NCI-H1092 (cell line): ENCODE measurements around the gene MUC22.
"Not testable (repeated sequence)": the region's sequence is repeated elsewhere in the genome, so short reads cannot be mapped to it uniquely, and the experiment has no call there.

ENCODE experiments used
- DNase-seq: peaks from one replicate; lab custom pipeline; 2025; lab: John Stamatoyannopoulos, UW

MUC22 gene

DNA sequence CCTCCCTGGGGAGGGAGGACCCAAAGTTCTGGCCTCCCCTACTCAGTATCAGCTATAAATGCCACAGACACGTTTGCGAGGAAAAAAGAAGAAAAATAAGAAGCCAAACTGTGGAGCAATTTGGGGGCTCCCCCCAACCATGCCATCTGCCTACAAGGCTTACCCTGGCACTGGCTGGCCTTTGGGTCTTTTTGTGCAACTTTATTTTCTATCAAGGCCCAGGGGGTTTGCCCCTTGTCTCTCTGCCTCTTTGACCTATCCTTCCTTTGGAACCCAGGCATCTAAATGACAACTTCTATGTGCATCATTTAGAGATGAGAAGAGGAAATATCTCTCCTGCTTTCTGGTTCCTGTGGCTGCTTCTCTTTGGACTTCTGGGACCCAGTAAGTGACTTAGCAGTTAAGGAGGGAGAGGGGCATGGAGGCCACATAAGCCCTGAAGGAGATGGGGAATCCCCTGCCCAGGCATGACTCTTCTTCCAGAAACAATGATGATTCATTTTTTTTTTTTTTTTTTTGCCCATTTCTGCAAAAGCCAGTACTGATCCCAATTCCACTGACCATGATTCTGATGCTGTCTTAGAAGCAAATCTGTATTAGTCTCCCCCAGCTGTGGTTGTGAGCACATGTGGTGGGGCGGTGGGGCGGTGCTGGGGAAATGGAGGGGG is at the start of gene MUC22:
MUC22 (plus strand) TSS at position 82 of the 668 bp plus-strand sequence; CDS start at position 315, 233 bp downstream.
- DNase-seq, result no peak

DNA sequence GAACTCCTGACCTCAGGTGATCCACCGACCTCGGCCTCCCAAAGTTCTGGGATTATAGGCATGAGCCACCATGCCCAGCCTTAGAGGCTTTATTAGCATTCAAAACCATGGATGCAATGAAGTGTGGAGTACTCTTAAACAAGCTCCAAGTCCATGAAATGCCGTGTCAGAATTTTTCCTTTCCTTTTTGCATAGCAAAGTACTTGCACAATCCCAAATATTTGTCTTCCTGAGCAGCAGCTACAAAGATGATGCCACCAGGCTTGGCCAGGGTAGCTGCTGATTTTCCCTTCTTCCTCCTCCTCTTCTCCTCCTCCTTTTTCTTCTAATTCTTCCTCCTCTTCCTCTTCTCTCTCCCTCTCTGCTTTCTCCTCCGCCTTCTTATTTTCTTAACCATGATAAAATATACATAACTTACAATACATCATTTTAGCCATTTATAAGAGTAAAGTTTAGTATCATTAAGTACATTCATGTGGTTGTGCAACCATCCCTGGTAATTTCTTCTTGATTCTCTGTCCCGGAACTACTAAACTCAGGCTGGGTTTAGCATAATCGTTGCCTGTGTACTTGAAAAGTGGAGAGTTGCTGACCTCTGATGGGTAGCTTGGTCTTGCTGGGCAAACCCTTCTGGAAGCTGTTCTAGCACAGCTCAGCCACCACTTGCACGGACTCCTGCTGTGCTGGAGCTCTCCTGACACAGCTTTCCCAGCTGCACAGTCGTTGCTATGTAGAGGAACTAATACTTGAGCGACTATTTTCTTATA is 49.2 kb upstream of the MUC22 start:
- DNase-seq, result no peak

DNA sequence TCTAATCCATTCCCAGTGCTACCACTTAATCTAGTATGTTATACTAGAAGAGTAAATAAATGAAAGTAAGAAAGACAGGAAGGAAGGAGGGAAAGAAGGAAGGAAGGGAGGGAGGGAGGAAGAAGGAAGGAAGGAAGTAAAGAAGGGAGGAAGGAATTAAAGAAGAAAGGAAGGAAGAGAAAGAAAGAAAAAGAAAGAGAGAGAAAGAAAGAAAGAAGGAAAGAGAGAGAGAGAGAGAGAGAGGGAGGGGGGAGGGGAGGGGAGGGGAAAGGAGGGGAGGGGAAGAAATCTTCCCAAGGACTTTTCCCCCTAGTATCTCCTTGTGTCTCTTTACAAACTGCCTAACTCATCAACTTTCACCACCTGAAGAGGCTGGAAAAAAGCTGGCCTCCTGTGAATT is 47.6 kb upstream of the MUC22 start:
- no peak for DNase-seq

DNA sequence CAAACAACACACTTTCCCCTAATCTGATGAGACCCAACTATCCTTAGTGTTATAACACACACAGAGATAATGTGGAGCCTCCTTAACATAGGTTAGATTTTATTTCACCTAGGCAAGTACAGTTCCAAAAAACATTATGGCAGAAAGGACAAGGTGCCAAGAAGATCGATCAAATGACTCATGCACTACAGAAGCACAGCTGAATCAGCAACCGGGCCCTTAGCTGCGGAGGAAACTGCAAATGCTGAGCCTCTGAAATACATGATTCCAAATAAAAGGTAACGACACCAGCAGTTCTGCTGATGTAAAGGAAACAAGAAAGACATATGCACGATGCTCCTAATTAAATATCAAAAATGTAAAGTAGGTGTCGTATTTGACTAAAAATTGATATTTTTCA is 46.6 kb upstream of the MUC22 start:
- DNase-seq, result no peak

DNA sequence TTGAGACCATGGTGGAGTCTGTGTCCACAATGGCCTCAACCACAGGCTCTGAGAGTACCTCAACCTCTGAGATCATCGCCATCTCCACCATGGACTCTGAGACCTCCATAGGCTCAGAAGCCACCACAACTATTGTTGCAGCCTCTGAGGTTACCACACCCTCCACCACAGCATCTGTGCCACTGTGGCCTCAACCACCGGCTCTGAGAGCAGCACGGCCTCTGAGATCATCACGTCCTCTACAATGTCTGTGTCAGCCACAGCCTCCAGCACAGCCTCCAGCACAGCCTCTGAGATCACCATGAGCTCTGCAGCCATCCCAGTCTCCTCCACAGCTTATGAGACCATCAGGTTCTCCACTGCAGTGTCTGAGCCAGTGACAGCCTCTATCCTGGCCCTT is 46.2 kb upstream of the MUC22 start:
- DNase-seq, result no peak

DNA sequence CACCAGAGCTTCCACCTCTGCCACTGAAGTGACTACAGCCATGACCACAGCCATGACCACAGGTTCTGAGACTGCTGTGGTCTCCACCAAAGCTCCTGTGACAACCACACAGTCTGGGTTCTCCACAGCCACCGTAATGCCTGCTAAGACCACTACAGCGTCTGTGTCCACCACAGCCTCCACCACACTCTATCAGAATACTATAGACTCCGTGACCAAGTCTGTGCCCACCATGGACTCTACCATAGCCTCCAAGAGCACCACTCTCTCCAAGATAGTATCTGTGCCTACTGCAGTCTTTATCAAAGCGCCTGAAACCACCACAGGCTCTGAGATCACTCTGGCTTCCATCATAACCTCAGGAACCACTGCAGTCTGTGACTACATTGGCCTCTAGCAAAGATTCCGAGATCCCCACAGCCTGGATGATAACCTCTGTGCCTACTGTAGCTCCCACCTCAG is 45.1 kb upstream of the MUC22 start:
- DNase-seq, result no peak

DNA sequence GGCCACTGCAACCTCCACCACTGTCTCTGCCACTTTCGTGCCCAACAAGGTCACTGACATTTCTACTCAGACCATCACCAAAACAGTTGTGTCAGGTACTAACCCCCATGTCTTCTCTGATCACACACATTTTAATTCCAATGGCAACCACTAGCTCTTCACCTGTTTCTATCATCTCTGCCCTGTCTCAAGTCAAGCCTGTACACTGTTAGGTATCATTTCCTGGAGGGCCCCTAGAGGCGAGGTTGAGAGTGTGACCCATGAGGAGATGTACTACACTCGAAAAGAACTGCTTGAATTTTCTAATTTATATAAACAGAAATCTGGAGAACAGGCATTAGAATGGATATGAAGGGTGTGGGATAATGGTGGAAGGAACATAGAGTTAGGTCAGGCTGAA is 44.1 kb upstream of the MUC22 start:
- DNase-seq, result no peak

DNA sequence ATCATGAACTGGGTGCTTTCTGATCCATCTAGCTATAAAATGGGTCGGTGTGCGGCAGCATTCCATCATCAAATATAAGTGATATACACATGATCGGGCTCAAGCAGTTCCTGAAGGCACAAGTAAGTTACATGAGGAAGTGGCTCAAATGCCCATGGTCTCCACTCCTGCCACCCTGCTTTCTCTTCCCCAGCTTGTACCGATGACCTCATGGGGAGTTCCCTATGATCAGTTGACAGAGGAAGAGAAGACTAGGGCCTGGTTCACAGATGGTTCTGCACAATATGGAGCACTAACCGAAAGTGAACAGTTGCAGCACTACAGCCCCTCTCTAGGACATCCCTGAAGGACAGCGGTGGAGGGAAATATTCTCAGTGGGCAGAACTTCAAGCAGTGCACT is 41.1 kb upstream of the MUC22 start:
- DNase-seq, result not testable (repeated sequence)

DNA sequence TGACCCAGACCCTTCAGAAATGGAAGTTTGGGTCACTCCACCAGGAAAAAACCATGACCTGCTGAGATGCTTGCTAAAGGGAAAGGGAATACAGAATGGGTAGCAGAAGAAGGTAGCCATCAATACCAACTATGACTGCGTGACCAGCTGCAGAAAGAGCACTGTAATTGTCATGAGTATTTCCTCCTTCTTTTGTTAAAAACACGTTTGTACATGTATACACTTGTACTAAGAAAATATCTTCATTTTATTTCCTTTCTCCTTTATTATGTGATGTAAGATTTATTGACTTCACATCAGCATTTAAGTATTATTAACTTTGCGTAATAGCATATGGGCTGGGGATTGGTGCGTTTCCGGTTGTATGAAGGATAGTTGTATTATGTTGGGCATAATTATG is 39.3 kb upstream of the MUC22 start:
- no peak for DNase-seq

DNA sequence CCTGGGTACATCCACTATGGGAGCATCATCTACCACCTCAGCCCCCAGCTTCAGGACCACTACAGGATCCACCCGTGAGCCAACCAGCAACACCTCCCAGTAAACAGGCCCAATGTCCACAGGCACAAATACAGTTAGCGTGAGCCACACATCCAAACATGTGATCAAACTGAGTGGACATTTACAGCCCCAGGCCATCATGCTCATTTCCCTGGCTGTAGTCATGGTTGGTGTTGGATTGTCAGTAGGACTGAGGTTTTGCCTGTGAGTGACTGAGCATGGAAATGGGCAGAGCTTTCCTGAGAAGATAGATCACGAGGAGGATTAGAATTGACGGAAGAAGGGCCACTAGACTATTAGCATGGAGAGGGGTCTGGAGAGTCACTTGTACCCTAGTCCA is 37.5 kb upstream of the MUC22 start:
- no peak for DNase-seq

DNA sequence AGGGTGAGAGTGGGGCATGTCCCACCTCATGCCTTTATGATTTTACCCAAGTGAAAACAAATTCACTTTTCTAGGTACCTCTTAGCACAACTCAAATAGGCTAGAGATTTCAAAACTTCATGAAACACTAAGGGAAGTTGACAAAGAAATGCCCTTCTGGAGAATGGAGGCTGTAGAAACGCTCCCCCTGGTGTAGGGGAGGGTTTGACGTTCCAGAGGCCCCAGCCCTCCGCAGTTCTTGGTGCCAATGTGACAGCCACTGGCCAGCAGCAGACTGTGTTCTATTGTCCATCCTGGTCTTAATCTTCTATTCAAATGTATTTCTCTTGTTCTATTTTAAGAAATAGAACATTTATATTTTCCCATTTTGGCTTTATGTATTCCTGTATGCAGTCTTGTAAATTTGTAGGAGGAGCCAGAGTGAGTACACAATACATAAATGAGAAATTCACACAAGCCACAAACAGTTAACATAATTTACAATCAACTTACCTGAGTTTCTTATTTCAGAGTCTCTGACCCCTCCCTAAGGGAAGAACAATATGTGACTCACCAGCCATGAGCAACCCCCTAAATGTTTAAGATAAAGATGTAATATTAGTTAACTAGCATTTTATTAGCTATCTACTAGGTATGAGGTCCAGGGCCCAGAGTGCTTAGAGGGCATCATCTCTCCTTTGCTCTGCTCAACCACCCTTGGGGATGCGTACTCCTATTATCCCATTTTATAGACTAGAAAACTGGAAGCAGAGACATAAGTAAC is 35.6 kb upstream of the MUC22 start:
- no peak for DNase-seq

DNA sequence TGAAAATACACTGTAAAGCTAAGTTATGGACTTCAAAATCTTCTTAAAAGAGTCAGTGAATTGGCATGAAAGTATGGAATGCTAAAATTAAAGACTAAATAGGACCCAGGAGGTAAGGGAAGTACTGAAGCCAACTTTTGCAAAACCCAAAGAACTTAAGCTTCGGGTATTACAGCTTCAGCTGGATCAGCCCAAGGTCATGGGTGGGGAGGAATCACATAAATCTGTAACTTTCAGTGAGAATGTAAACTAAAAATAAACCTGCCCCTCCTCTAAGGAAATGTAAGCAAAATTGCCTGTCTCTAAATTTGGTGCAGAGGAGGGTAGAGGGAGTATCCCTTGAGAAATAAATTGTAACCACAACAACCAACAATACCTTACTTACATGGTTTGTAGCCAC is 31.1 kb upstream of the MUC22 start:
- no peak for DNase-seq

DNA sequence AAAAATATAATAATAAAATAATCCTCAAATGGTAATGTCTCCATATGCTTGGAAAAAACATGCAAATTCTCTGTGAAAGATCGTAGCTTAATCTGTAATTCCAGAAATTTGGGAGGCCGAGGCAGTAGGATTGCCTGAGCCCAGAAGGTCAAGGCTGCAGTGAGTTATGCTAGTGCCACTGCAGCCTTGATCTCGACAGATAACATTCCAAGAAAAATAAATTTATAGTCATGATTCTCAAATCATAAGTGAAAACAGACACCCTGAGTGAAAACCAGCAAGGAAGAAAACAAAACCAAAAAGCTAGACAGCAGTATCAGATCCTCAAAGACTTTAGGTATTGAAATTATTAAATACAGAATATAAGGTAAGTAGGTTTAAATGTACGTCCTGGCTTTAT is 30.6 kb upstream of the MUC22 start:
- DNase-seq, result no peak

DNA sequence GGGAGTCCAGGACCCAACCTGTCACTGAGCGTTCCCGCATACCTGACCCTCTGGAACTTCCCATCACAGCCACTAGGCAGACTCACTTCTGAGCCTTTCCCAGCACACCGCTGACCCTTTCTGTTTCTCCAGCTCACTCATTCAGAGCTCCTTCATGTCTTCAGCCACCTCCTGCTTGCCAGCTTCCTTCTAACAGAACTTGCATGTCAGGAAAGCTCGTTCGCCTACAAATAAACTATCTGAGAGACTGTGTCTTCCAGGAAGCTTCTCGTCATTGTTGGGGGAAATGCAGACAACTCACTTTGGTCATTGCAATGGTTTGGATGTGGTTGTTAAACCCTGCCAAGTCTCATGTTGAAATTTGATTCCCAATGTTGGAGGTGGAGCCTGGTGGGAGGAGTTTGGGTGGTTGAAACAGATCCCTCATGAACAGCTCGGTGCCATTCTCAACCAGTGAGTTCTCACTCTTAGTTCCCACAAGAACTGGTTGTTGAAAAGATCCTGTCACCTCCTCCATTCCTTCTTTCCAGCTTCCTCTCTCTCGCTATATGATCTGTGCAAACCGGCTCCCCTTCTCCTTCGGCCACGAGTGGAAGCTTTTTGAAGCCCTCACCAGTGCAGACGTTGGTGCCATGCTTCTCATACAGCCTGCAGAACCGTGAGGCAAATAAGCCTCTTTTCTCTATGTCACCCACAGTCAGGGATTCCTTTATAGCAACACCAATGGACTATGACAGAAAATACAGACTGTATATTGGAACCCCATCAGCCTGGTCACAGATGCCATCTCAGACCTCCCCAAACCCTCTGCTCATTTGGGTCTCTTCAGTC is 28.1 kb upstream of the MUC22 start:
- DNase-seq, result no peak

DNA sequence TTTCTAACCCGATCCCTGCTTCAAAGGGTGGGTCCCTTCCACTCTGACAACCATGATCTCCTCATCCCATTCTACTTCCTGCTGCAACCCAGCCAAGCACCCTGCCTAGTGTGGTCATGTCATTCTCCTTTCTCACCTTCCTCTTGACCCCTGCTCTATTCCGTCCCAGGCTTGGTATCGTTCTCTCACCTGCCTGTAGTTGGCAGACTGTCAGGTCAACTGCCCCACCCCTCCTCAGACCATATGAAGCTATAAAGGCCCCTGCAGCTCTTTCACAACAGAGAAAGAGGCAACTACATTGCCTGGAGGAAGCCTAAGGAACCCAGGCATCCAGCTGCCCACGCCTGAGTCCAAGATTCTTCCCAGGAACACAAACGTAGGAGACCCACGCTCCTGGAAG is 26.8 kb upstream of the MUC22 start, which contains the start of gene MUC21:
MUC21 (plus strand) TSS at position 280 of the 400 bp plus-strand sequence. CDS start 241 bp downstream, outside the sequence.
- no peak for DNase-seq

DNA sequence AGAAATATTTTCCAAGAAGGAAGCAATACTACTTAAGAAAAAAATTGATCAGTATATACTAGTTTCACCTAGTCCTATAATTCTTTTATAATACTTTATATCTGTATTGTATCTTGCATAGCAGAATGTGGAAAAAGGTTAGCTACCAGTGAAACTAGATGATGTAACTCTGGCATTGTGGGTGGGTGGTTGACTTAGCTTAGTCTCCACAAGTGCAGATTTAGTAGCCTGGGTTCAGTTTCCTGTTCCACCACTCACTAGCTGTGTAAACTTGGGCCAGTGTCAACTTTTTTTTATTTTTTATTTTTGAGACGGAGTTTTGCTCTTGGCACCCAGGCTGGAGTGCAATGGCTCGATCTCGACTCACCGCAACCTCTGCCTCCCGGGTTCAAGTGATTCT is 24.8 kb upstream of the MUC22 start:
- DNase-seq, result no peak

DNA sequence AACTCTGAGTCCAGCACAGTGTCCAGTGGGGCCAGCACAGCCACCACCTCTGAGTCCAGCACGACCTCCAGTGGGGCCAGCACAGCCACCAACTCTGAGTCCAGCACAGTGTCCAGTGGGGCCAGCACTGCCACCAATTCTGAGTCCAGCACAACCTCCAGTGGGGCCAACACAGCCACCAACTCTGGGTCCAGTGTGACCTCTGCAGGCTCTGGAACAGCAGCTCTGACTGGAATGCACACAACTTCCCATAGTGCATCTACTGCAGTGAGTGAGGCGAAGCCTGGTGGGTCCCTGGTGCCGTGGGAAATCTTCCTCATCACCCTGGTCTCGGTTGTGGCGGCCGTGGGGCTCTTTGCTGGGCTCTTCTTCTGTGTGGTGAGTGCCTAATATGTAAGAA is 23.0 kb upstream of the MUC22 start:
- no peak for DNase-seq

DNA sequence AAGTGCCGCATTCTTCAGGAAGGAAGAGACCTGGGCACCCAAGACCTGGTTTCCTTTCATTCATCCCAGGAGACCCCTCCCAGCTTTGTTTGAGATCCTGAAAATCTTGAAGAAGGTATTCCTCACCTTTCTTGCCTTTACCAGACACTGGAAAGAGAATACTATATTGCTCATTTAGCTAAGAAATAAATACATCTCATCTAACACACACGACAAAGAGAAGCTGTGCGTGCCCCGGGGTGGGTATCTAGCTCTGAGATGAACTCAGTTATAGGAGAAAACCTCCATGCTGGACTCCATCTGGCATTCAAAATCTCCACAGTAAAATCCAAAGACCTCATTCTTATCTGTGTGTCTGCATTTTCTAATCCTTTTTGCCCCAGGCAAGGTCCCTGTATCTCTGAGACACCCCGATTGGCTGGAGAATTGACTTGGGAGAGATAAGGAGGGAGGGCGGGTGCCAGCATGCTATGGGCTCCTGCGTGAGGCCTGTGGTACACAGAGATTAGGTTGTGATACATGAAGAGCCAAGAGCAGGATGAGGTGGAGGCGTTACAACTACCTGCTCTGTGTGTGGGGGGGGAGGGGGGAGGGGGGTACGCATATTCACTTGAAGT is 22.0 kb upstream of the MUC22 start:
- no peak for DNase-seq

DNA sequence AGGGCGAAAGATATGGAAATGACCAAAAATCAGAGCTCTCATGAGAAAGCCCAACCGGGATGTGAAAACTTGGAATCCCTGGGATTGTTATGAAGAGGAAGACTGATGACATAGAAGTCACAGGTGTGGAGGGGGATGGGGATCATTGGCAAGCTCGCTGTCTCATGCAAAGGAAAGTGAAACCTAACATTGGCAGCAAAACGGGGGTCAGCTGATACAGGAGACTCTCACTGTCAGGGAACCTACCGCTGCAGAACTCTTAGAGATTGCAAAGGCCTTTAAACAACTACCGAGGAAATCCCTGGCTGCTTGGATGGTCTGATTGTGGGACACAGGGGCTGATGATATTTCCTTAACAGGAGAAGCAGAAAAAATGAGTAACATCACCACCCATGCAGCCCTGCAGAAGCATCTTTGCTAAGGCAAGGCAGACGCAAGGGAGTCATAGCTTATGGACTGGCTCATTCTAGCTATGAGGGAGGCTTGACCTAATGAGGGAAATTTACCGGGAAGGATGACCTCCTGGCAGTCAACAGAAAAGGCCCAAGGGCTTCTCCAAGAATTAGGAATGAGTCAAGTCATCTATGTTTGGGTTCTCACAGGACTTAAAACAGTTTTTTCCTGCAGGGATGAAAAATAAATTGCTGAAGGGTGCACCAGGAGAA is 19.7 kb upstream of the MUC22 start:
- DNase-seq, result no peak

DNA sequence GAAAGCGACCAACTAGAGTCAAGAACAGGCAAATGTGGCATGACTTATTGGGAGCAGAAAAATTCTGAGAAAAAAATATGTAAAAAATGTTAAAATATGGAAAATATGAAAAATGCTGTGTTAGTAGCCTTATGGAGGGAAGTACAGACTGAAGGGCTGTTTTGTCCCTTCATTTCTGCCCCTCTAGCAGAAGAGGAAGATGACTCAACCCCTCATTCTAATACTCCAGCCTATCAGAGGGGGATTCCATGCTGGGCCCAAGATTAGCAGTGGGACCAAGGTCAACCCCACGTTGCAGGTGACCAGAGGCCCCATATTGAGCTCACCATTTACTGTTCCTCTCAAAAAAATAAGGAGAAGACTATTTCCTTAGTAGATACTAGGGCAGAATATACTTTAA is 18.4 kb upstream of the MUC22 start:
- DNase-seq, result no peak

DNA sequence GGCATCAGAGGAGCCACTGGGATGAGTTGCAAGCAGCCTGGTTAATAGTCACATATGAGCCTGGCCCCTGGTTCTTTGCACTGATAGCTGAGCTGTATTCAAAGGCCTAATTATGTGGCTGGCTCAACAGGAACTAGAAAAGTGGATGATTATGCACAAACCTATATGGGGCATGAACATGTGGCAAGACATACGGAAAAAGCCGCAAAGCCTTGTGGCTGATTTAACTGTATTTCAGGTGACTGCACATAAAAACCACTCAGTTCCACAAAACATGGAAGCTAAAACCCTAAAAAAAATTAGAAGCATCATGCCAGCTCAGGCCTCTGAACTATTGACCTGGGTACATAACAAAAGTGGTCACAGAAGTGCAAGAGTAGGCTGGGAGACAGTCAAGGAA is 13.0 kb upstream of the MUC22 start:
- DNase-seq, result no peak
